Astrocyte (in vitro differentiated cells and primary cell): ENCODE data around the gene TAL2.

Source experiments
- EZH2 ChIP-seq: IDR thresholded peaks from 2 replicates; pipeline ENCODE4 v1.6.1; 2012; ENCODE audit warnings: mild to moderate bottlenecking, low read length, inconsistent platforms; ENCODE audit not compliant: insufficient read depth
- TF ChIP-seq, protein P1 (sequence below): IDR thresholded peaks from 2 replicates; pipeline ENCODE4 v1.5.1; 2011; ENCODE audit warnings: low read depth, mild to moderate bottlenecking, inconsistent platforms, low read length, moderate library complexity; ENCODE audit not compliant: insufficient read depth

DNA sequence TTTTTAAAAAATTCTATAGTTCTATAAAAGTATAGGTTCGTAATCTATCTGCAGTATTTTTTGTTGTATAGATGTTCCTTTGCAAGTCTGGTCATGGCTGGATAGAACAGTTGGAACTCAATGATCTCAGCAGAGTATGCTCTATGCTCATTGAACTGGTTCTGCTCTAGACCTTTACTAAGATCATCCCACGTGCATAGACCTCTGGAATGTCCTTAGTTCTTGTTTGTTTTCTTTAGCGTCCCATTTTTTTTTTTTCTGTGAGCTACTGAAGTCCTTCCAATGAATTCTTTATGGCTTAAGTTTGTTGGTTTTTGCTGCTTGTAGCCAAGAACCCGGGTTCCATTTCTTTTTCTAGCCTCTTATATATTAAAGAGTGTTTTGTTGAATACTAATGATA, 35.6 kb downstream of the TAL2 start:
- TF ChIP-seq, protein P1, sequence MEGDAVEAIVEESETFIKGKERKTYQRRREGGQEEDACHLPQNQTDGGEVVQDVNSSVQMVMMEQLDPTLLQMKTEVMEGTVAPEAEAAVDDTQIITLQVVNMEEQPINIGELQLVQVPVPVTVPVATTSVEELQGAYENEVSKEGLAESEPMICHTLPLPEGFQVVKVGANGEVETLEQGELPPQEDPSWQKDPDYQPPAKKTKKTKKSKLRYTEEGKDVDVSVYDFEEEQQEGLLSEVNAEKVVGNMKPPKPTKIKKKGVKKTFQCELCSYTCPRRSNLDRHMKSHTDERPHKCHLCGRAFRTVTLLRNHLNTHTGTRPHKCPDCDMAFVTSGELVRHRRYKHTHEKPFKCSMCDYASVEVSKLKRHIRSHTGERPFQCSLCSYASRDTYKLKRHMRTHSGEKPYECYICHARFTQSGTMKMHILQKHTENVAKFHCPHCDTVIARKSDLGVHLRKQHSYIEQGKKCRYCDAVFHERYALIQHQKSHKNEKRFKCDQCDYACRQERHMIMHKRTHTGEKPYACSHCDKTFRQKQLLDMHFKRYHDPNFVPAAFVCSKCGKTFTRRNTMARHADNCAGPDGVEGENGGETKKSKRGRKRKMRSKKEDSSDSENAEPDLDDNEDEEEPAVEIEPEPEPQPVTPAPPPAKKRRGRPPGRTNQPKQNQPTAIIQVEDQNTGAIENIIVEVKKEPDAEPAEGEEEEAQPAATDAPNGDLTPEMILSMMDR, result no peak
- no peak for TF ChIP-seq EZH2
